ENCODE data around the gene SLC39A7.

- no peak for TF ChIP-seq EZH2phosphoT487 (IDR thresholded peaks at IDR 0.05; ENCODE audit: low read depth)
- TF ChIP-seq, protein P1, sequence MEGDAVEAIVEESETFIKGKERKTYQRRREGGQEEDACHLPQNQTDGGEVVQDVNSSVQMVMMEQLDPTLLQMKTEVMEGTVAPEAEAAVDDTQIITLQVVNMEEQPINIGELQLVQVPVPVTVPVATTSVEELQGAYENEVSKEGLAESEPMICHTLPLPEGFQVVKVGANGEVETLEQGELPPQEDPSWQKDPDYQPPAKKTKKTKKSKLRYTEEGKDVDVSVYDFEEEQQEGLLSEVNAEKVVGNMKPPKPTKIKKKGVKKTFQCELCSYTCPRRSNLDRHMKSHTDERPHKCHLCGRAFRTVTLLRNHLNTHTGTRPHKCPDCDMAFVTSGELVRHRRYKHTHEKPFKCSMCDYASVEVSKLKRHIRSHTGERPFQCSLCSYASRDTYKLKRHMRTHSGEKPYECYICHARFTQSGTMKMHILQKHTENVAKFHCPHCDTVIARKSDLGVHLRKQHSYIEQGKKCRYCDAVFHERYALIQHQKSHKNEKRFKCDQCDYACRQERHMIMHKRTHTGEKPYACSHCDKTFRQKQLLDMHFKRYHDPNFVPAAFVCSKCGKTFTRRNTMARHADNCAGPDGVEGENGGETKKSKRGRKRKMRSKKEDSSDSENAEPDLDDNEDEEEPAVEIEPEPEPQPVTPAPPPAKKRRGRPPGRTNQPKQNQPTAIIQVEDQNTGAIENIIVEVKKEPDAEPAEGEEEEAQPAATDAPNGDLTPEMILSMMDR (IDR thresholded peaks at IDR 0.05; ENCODE audit: low read depth, low read length): no peak
Observed at GRCh38 chr6:33171016-33171879, 29.4 kb upstream of the SLC39A7 start.
